HG03175 (cell line): ENCODE data around the gene CCDC54.
A peak's percentile ranks its signal among the peaks of the same experiment; 100 is the strongest.

Experiments
- ATAC-seq: cut with Tn5 transposase; IDR thresholded peaks from one replicate; pipeline ENCODE4 v1.9.1; 2021; ENCODE audit warnings: mild to moderate bottlenecking, moderate library complexity; ENCODE audit not compliant: unreplicated experiment

The CCDC54 gene

DNA sequence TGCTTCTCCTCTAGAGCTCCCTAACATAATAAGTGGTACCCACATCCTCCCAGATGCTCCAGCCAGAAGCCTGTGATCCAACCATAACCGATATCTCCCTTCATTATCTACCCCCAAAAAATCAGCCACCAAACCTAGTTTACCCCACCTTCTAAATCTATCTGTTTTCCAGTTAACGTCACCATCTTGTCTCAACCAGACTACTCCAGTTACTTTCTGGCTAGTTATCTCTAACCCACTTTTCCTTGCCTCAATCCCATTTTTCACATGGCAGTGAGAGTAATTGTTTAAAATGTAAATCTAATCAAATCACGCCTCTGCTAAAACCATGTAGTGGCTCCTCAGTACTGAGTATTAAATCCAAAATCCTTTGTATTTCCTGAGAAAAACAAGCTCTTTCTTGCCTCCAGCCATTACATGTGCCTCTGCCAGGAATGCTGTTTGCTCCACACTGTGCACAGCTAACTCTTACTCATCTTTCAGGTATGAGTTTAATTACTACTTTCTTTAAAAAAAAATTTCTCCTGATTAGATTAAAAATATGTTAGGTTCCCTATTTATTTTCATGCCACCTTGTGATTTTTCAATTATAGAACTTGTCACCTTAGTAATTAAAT lies 15.4 kb downstream of the CCDC54 start:
- no peak for ATAC-seq

GRCh38 chr3:107394502-107394901 lies 17.3 kb downstream of the CCDC54 start:
- ATAC-seq = no peak

GRCh38 chr3:107395066-107395465 lies 17.8 kb downstream of the CCDC54 start:
- ATAC-seq = no peak

- ATAC-seq = no peak
Observed at GRCh38 chr3:107401301-107401700, 24.1 kb downstream of the CCDC54 start.

GRCh38 chr3:107402214-107402613 lies 25.0 kb downstream of the CCDC54 start:
- no peak for ATAC-seq

DNA sequence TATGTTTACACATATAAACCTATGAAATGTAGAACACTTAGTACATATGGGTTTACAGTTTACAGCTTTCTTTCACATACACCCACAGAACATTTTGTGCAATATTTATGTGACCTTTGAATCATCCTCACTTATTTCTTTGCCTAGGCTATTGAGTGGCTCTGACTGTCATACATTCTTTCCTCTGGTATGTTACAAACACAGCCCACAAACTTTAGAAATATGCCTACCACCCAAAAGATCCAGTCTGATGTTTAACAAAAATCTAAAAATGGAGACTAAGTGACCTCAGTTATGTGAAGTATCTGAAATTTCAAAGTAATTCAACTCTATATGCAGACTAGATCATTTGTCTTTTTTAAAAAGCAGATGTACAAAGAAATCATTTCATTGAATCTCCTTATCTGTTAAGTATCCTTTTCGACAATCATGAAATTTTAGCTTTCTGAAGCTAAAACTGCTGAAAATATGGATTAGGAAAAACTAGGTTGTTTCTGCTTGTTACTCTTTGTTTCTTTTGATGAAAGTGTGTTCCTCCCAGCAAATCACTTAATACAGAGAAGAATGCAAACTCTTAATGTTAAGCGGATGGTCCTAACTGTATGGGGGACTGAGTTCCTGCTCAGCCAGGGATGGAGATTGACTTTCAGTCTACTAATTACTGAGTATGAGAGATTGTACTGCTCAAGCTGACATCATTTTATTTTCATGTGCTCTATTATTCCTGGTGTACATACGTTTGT lies 27.7 kb downstream of the CCDC54 start:
- no peak for ATAC-seq

- ATAC-seq = no peak
Observed at GRCh38 chr3:107407355-107407754, 30.1 kb downstream of the CCDC54 start.

GRCh38 chr3:107408513-107408912 lies 31.3 kb downstream of the CCDC54 start:
- ATAC-seq = no peak

DNA sequence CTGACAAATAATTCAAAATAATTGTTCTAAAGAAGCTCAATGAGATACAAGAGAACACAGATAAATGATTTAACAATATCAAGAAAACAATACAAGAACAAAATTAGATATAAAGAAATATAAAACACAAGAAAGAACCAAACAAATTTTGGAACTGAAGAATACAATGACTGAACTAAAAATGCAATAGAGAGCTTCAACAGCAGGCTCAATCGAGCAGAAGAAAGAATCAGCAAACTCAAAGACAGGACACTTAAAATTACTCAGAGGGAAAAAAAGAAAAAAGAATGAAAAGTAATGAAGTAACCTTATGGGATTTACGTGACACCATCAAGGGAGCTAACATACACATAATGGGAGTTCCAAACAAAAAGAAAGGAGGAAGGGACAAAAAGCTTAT lies 32.1 kb downstream of the CCDC54 start:
- ATAC-seq = no peak

DNA sequence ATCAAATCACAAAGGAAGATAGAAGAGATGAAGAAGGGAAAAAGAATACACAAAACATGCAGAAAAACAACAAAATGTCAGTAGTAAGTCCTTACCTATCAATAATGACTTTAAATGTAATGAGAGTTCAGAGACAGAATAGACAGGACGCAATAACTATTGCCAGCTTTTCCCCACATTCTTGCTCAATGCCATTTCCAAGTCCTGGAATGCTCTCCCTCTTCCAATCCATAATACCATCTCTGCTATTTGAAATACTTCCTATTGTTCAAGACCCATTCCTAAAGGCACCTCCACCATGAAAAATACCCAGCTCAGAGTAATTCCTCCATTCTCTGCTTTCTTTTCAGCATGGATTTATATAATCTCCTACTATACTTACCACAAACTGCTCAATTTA lies 33.4 kb downstream of the CCDC54 start:
- no peak for ATAC-seq

DNA sequence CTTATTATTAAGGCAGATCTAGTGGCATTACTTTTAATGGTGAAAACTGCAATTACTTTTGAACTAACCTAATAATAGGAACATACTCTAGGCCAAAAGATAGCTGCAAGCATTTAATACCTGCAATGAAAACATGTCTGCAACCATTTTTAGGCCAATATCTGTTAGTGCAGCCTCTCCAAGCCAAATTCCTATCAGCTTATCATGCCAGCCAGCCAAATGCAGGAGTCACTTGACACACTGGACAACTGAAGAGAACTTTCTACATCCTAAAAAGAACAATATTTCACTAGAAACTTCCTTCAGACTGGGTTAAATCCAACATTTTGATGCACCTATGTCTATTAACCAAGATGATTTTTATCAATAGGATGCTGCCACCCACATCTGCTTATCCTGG lies 33.8 kb downstream of the CCDC54 start:
- ATAC-seq = no peak

- no peak for ATAC-seq
Observed at GRCh38 chr3:107411779-107412178, 34.5 kb downstream of the CCDC54 start.

DNA sequence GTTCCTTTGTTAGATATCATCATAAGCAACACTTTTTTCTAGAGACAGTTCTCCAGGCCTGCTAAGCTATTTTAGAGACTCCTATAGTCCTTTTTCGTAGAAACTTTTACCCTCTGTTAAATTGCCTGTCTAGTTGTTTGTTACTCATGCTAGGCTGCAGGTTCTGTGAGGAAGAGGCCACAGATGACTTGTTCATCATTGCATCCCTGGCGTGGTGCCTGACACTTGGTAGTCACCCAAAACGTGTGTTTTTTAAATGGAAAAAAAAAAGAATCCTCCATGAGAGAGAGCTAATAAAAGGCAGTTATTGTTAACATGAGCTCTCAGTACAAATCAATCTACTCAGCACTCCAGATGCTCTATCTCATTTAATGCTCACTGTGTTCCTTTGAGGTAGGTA lies 35.1 kb downstream of the CCDC54 start:
- no peak for ATAC-seq

DNA sequence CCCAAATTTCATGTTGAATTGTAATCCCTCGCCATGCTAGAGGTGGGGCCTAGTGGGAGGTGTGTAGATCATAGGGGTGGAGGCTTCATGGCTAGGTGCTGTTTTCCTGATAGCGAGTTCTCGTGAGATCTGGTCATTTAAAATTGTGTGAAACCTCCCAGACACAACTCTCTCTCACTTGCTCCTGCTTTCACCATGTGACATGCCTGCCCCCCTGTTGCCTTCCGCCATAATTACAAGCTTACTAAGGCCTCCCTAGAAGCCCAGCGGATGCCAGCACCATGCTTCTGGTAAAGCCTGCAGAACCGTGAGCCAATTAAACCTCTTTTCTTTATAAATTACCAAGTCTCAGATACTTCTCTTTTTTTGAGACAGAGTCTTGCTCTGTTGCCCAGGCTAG lies 36.0 kb downstream of the CCDC54 start:
- no peak for ATAC-seq

GRCh38 chr3:107414325-107414964 lies 37.2 kb downstream of the CCDC54 start:
- ATAC-seq = peak; percentile 88

DNA sequence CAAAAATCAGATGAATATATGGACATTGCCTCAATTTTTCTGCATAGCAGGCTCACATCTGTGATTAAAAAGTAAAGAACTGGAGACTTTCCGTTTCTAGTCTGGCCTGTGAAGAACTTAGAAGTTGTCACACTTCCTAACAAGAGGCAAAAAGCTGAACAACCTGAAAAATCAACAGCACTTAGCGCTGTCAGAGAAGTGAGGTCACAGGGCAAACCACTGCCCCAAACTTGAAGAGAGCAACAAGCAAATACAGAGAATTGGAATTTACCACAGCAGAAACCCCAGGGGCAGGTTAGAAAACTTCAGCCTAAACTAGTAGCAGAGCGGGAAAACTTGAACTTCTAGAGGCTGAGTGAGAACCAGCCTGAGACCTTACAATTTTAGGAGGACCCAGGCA lies 38.9 kb downstream of the CCDC54 start:
- no peak for ATAC-seq

DNA sequence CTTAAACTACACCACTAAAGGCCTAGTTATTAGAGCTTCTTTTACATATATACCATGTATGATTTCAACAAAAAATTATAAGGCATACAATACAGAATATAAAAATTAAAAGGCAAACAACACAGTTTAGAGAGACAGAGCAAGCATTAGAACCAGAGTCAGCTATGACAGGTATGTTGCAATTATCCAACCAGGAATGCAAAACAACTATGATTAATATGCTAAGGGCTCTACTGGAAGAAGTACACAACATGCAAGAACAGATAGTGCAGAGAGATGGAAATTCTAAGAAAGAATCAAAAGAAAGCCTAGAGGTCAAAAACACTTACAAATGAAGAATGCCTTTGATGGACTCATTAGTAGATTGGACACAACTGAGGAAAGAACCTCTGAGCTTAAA lies 39.6 kb downstream of the CCDC54 start:
- no peak for ATAC-seq

- ATAC-seq = peak; percentile 78
Observed at GRCh38 chr3:107421170-107421792, 44.0 kb downstream of the CCDC54 start.

- ATAC-seq = no peak
Observed at GRCh38 chr3:107421881-107422280, 44.6 kb downstream of the CCDC54 start.

GRCh38 chr3:107425033-107425432 lies 47.8 kb downstream of the CCDC54 start:
- no peak for ATAC-seq

- ATAC-seq = no peak
Observed at GRCh38 chr3:107426223-107426622, 49.0 kb downstream of the CCDC54 start.
